Activated naive CD4-positive, alpha-beta T cell treated with anti-CD3 and anti-CD28 coated beads, Interleukin-2, amount 50 U/mL, for 24 hours (primary cell): ENCODE data around the gene PDZRN4.

Experiments
- H3K27ac Mint-ChIP-seq: one replicate; pipeline ENCODE4 v1.8.0; 2021; ENCODE audit warnings: mild to moderate bottlenecking, mixed read lengths
- H3K27me3 Mint-ChIP-seq: one replicate; pipeline ENCODE4 v1.8.0; 2021; ENCODE audit warnings: mixed read lengths
- H3K36me3 Mint-ChIP-seq: one replicate; pipeline ENCODE4 v1.8.0; 2021; ENCODE audit warnings: mixed read lengths
- H3K4me1 Mint-ChIP-seq: one replicate; pipeline ENCODE4 v1.8.0; 2021; ENCODE audit warnings: mixed read lengths
- H3K4me3 Mint-ChIP-seq: one replicate; pipeline ENCODE4 v1.8.0; 2021; ENCODE audit warnings: mild to moderate bottlenecking, mixed read lengths
- H3K9me3 Mint-ChIP-seq: one replicate; pipeline ENCODE4 v1.8.0; 2021; ENCODE audit warnings: mixed read lengths

Gene PDZRN4

DNA sequence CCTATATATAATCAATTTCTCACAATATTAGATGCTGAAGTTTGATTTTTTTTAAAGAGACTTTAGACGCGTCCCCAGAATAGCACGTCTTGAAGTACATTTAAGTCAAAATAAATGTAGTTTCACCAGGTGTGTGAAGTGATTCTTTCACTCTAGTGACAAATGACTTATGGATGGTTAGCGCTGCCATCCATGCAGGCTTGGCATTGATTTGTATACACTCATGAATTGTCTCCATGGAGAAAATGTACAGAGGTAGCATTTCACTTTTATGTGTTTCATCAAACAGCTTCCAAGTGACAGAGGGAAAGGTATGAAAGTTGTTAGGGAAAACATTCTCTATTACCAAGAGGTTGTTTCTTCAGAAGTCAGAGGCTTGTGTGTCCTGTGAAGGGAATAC lies 360.8 kb downstream of the PDZRN4 start:
- no peaks in the 10 kb centered on the region for H3K4me1 Mint-ChIP-seq
- H3K36me3 Mint-ChIP-seq, result no peaks in the 10 kb centered on the region
- H3K9me3 Mint-ChIP-seq, result no peaks in the 10 kb centered on the region
- H3K4me3 Mint-ChIP-seq, result no peak overlapping the region
- peaks cover 5% of the 10 kb centered on the region for H3K27me3 Mint-ChIP-seq
- H3K27ac Mint-ChIP-seq, result no peak overlapping the region

GRCh38 chr12:41552588-41552987 lies 364.5 kb downstream of the PDZRN4 start:
- H3K4me1 Mint-ChIP-seq, result no peaks in the 10 kb centered on the region
- H3K4me3 Mint-ChIP-seq, result no peak overlapping the region
- no peaks in the 10 kb centered on the region for H3K36me3 Mint-ChIP-seq
- peaks cover 3% of the 10 kb centered on the region for H3K27me3 Mint-ChIP-seq
- H3K27ac Mint-ChIP-seq, result no peak overlapping the region
- H3K9me3 Mint-ChIP-seq, result no peaks in the 10 kb centered on the region

GRCh38 chr12:41556176-41556575 lies 368.1 kb downstream of the PDZRN4 start:
- peaks cover 4% of the 10 kb centered on the region for H3K27me3 Mint-ChIP-seq
- H3K4me3 Mint-ChIP-seq, result no peak overlapping the region
- no peaks in the 10 kb centered on the region for H3K4me1 Mint-ChIP-seq
- H3K9me3 Mint-ChIP-seq, result no peaks in the 10 kb centered on the region
- no peak overlapping the region for H3K27ac Mint-ChIP-seq
- H3K36me3 Mint-ChIP-seq, result no peaks in the 10 kb centered on the region

- Mint-ChIP-seq H3K36me3 (no peaks in the 10 kb centered on the region), H3K27me3 (peaks cover 3% of the 10 kb centered on the region)
Measured at GRCh38 chr12:41557344-41557743, 369.2 kb downstream of the PDZRN4 start.

GRCh38 chr12:41558671-41559070 lies 370.6 kb downstream of the PDZRN4 start:
- Mint-ChIP-seq H3K36me3 (no peaks in the 10 kb centered on the region), H3K9me3 (no peaks in the 10 kb centered on the region), H3K27me3 (peaks cover 1% of the 10 kb centered on the region), H3K4me1 (no peaks in the 10 kb centered on the region), H3K27ac (no peak overlapping the region), H3K4me3 (no peak overlapping the region)

More at GRCh38 chr12:41557344-41557743, 369.2 kb downstream of the PDZRN4 start:
- H3K27ac Mint-ChIP-seq, result no peak overlapping the region
- H3K9me3 Mint-ChIP-seq, result no peaks in the 10 kb centered on the region
- no peaks in the 10 kb centered on the region for H3K4me1 Mint-ChIP-seq
- H3K4me3 Mint-ChIP-seq, result no peak overlapping the region

DNA sequence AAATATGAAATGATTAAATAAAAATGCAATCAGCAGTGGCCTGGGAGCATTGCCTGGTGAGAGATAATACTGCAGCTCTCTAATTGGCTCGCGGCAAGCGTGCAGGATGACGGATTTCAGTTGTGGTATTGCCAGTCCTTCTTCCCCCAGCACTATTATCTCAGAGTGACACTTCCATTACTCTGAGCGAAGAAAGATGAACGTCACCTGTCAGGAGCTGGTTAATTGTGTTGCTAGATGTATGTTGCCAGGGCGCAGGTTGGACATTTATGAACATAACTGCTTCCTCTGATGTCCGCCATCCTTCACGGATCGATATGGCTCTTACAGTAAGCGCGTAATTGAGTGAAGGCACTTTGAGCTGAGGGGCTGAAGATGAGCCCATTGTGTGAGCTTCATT lies 374.9 kb downstream of the PDZRN4 start:
- Mint-ChIP-seq H3K4me3 (no peak overlapping the region), H3K9me3 (no peaks in the 10 kb centered on the region), H3K36me3 (no peaks in the 10 kb centered on the region), H3K27me3 (peaks cover 1% of the 10 kb centered on the region), H3K27ac (no peak overlapping the region), H3K4me1 (no peaks in the 10 kb centered on the region)

DNA sequence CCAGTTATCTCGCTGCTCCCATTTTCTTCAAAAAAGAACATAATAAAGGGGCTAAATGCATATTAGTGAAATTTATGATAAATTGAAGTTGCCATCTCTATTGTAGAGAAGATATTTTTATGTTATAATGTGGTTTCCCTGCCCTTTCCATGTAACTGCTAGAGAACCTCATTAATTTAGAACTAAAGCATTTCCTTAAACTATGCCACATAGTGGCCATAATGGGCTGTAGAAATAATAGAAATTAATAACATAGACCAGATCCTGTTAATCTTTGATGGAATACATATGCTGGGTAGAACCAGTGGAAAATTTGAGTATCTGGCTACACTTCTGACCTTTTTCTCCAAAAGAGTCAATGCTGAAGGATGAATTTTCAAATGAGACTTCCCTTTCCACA lies 376.7 kb downstream of the PDZRN4 start:
- H3K36me3 Mint-ChIP-seq, result no peaks in the 10 kb centered on the region
- no peak overlapping the region for H3K27ac Mint-ChIP-seq
- H3K27me3 Mint-ChIP-seq, result peaks cover 1% of the 10 kb centered on the region
- H3K9me3 Mint-ChIP-seq, result no peaks in the 10 kb centered on the region
- no peak overlapping the region for H3K4me3 Mint-ChIP-seq
- no peaks in the 10 kb centered on the region for H3K4me1 Mint-ChIP-seq

DNA sequence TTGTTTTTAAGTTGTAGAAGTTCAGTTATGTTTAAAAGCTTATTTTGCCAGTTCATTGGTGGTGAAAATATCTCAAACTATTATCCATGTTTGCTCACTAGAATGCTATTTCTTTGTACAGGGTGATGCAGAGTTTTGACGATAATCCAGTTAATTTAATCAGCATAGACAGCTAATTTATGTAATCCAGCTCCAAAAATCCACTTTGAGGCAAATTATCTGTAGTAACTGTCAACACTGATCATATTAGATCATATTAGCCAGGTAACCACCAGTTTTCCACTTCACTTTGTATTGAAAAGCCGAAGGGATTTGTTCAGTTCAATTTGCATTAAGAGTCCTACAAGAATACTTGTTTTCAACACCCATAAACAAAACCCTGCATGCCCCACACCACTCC lies 378.6 kb downstream of the PDZRN4 start:
- no peak overlapping the region for H3K4me3 Mint-ChIP-seq
- no peaks in the 10 kb centered on the region for H3K9me3 Mint-ChIP-seq
- no peaks in the 10 kb centered on the region for H3K4me1 Mint-ChIP-seq
- H3K27ac Mint-ChIP-seq, result no peak overlapping the region
- H3K27me3 Mint-ChIP-seq, result no peaks in the 10 kb centered on the region
- no peaks in the 10 kb centered on the region for H3K36me3 Mint-ChIP-seq

DNA sequence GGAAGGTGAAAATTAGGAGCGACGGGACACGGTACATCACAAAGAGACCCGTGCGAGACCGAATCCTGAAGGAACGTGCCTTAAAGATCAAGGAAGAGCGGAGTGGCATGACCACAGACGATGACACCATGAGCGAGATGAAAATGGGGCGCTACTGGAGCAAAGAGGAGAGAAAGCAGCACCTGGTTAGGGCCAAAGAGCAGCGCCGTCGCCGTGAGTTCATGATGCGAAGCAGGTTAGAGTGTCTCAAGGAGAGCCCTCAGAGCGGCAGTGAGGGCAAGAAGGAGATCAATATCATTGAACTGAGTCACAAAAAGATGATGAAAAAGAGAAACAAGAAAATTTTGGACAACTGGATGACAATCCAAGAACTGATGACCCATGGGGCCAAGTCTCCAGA lies 385.3 kb downstream of the PDZRN4 start:
- H3K36me3 Mint-ChIP-seq, result no peaks in the 10 kb centered on the region
- H3K4me3 Mint-ChIP-seq, result no peak overlapping the region
- no peaks in the 10 kb centered on the region for H3K9me3 Mint-ChIP-seq
- H3K27ac Mint-ChIP-seq, result no peak overlapping the region
- H3K27me3 Mint-ChIP-seq, result no peaks in the 10 kb centered on the region
- no peaks in the 10 kb centered on the region for H3K4me1 Mint-ChIP-seq

GRCh38 chr12:41576925-41577324 lies 388.8 kb downstream of the PDZRN4 start:
- Mint-ChIP-seq H3K27ac (no peak overlapping the region), H3K36me3 (no peaks in the 10 kb centered on the region), H3K4me1 (no peaks in the 10 kb centered on the region), H3K9me3 (no peaks in the 10 kb centered on the region), H3K27me3 (peaks cover 1% of the 10 kb centered on the region), H3K4me3 (no peak overlapping the region)

- Mint-ChIP-seq H3K9me3 (no peaks in the 10 kb centered on the region), H3K27me3 (peaks cover 1% of the 10 kb centered on the region), H3K36me3 (no peaks in the 10 kb centered on the region), H3K4me1 (no peaks in the 10 kb centered on the region), H3K4me3 (no peak overlapping the region), H3K27ac (no peak overlapping the region)
Measured at GRCh38 chr12:41577995-41578394, 389.9 kb downstream of the PDZRN4 start.

DNA sequence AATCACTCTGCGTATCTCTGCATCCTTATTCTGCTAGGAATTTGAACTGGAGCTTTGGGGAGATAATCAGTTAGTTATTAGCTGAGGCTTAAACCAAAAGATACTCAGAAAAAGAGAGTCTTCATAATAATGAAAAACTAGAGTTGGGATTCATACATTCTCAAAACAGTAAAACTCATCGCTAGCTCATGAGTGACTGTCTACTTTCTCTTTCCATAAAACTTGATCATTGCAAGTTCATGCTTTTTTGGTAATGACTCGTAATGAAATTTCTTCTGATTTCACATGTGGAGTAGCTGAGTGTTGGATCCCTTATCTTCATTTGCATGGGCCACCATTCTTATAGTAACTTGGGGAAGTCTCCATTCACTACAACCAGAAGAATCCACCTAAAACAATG lies 397.7 kb downstream of the PDZRN4 start:
- no peak overlapping the region for H3K27ac Mint-ChIP-seq
- H3K4me3 Mint-ChIP-seq, result no peak overlapping the region
- no peaks in the 10 kb centered on the region for H3K4me1 Mint-ChIP-seq
- no peaks in the 10 kb centered on the region for H3K36me3 Mint-ChIP-seq
- no peaks in the 10 kb centered on the region for H3K9me3 Mint-ChIP-seq
- H3K27me3 Mint-ChIP-seq, result peaks cover 1% of the 10 kb centered on the region

- Mint-ChIP-seq H3K27ac (no peak overlapping the region), H3K4me1 (no peaks in the 10 kb centered on the region), H3K4me3 (no peak overlapping the region), H3K36me3 (no peaks in the 10 kb centered on the region), H3K9me3 (no peaks in the 10 kb centered on the region), H3K27me3 (peaks cover 1% of the 10 kb centered on the region)
Measured at GRCh38 chr12:41587574-41587973, 399.5 kb downstream of the PDZRN4 start.

- no peaks in the 10 kb centered on the region for H3K9me3 Mint-ChIP-seq
- no peak overlapping the region for H3K27ac Mint-ChIP-seq
- H3K4me1 Mint-ChIP-seq, result no peaks in the 10 kb centered on the region
- H3K4me3 Mint-ChIP-seq, result no peak overlapping the region
- peaks cover 1% of the 10 kb centered on the region for H3K27me3 Mint-ChIP-seq
- no peaks in the 10 kb centered on the region for H3K36me3 Mint-ChIP-seq
Measured at GRCh38 chr12:41589878-41590277, 401.8 kb downstream of the PDZRN4 start.

DNA sequence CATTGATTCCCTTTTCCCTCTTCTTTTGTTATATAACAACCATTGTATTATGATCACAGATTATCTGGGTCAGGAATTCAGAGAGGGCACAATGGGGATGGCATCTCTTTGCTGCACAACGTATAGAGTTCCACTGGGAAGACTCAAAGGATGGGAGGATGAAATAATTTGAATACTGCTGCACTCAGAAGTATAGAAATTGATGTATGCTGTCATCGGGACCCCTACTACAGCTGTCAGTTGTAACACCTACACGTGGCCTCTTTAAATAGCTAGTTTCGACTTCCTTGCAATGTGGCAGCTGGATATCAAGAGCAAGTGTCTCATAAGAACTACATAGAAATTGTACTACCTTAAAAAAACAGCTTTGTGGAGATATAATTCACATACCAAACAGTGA lies 408.1 kb downstream of the PDZRN4 start:
- H3K36me3 Mint-ChIP-seq, result no peaks in the 10 kb centered on the region
- H3K4me3 Mint-ChIP-seq, result no peak overlapping the region
- H3K27ac Mint-ChIP-seq, result no peak overlapping the region
- H3K9me3 Mint-ChIP-seq, result no peaks in the 10 kb centered on the region
- no peaks in the 10 kb centered on the region for H3K27me3 Mint-ChIP-seq
- H3K4me1 Mint-ChIP-seq, result no peaks in the 10 kb centered on the region

GRCh38 chr12:41604830-41605229 lies 416.7 kb downstream of the PDZRN4 start:
- no peaks in the 10 kb centered on the region for H3K36me3 Mint-ChIP-seq
- H3K27me3 Mint-ChIP-seq, result no peaks in the 10 kb centered on the region
- peaks cover 3% of the 10 kb centered on the region for H3K9me3 Mint-ChIP-seq
- H3K27ac Mint-ChIP-seq, result no peak overlapping the region
- no peak overlapping the region for H3K4me3 Mint-ChIP-seq
- H3K4me1 Mint-ChIP-seq, result no peaks in the 10 kb centered on the region

- Mint-ChIP-seq H3K4me3 (no peak overlapping the region), H3K27ac (no peak overlapping the region), H3K27me3 (no peaks in the 10 kb centered on the region), H3K9me3 (peaks cover 3% of the 10 kb centered on the region), H3K4me1 (no peaks in the 10 kb centered on the region), H3K36me3 (no peaks in the 10 kb centered on the region)
Measured at GRCh38 chr12:41605545-41606305, 417.6 kb downstream of the PDZRN4 start.
